Activated naive CD8-positive, alpha-beta T cell (primary cell): ENCODE measurements around the gene CHI3L1.

ENCODE experiments used
- H3K27ac Mint-ChIP-seq: one replicate; pipeline ENCODE4 v1.8.0; 2021; ENCODE audit warnings: mixed read lengths
- H3K27me3 Mint-ChIP-seq: one replicate; pipeline ENCODE4 v1.8.0; 2021; ENCODE audit warnings: mixed read lengths
- H3K36me3 Mint-ChIP-seq: one replicate; pipeline ENCODE4 v1.8.0; 2021; ENCODE audit warnings: mixed read lengths
- H3K4me1 Mint-ChIP-seq: one replicate; pipeline ENCODE4 v1.8.0; 2021; ENCODE audit warnings: low read depth, mixed read lengths
- H3K4me3 Mint-ChIP-seq: one replicate; pipeline ENCODE4 v1.8.0; 2021; ENCODE audit warnings: mild to moderate bottlenecking, mixed read lengths
- H3K9me3 Mint-ChIP-seq: one replicate; pipeline ENCODE4 v1.8.0; 2021; ENCODE audit warnings: low read depth, mixed read lengths

Gene CHI3L1

DNA sequence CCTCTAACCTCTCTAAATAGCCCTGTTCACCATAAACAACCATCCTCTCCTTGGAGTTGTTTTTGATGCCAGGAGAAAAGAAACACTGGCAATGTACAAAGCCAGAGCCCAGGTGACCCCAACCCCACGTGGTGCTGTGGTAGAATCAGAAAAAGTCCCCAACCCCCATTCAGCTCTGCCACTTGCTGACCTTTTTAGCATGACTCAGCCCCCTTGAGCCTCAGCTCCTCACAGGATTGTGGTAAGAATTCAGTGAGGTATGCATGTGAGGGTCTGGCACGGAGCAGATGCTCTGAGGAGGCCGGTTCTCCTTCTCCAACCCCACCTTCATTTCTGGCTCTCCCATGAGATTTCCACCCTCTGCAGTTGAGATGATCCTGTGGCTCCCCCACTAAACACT lies 11.1 kb upstream of the CHI3L1 start:
- H3K27me3 Mint-ChIP-seq: peaks cover 6% of the 10 kb centered on the region
- no peak overlapping the region for H3K27ac Mint-ChIP-seq
- H3K36me3 Mint-ChIP-seq: no peaks in the 10 kb centered on the region
- H3K4me1 Mint-ChIP-seq: no peaks in the 10 kb centered on the region
- no peak overlapping the region for H3K4me3 Mint-ChIP-seq
- H3K9me3 Mint-ChIP-seq: no peaks in the 10 kb centered on the region

- no peaks in the 10 kb centered on the region for H3K36me3 Mint-ChIP-seq
- peaks cover 6% of the 10 kb centered on the region for H3K27me3 Mint-ChIP-seq
- H3K4me1 Mint-ChIP-seq: no peaks in the 10 kb centered on the region
- no peak overlapping the region for H3K4me3 Mint-ChIP-seq
- H3K9me3 Mint-ChIP-seq: no peaks in the 10 kb centered on the region
- no peak overlapping the region for H3K27ac Mint-ChIP-seq
These were observed 9.9 kb upstream of the CHI3L1 start for GRCh38 chr1:203196371-203196770.

- Mint-ChIP-seq H3K27ac (no peak overlapping the region), H3K36me3 (no peaks in the 10 kb centered on the region), H3K4me1 (peaks cover 3% of the 10 kb centered on the region), H3K9me3 (no peaks in the 10 kb centered on the region), H3K4me3 (no peak overlapping the region), H3K27me3 (no peaks in the 10 kb centered on the region)
These were observed 4.4 kb upstream of the CHI3L1 start for GRCh38 chr1:203190949-203191348.

DNA sequence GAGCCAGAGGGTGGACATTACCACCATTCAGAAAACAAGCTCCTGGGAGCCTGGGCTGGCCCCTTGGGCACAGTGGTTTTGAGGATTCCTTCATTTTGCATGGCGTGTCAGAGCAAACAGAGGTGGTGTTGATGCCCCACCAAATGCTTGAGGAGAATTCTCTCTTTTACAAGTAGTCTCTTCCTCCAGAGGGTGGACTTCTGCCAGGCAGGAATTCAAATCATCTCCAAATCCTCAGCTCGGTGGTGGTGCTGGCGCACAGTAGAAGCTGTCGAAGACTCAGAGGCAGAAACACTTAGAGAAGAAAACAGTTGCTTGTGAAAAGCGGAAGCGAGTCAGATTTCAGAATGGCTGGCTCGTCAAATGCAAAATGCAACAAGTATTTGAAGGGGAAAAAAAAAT lies 3.4 kb upstream of the CHI3L1 start:
- Mint-ChIP-seq H3K36me3 (no peaks in the 10 kb centered on the region), H3K4me1 (peaks cover 3% of the 10 kb centered on the region), H3K27ac (no peak overlapping the region), H3K4me3 (no peak overlapping the region), H3K9me3 (no peaks in the 10 kb centered on the region), H3K27me3 (no peaks in the 10 kb centered on the region)

- Mint-ChIP-seq H3K9me3 (no peaks in the 10 kb centered on the region), H3K4me1 (peaks cover 3% of the 10 kb centered on the region), H3K27ac (no peak overlapping the region), H3K4me3 (no peak overlapping the region), H3K36me3 (no peaks in the 10 kb centered on the region), H3K27me3 (no peaks in the 10 kb centered on the region)
These were observed 2.3 kb upstream of the CHI3L1 start for GRCh38 chr1:203188686-203189232.

- Mint-ChIP-seq H3K4me1 (peaks cover 3% of the 10 kb centered on the region), H3K9me3 (no peaks in the 10 kb centered on the region), H3K27ac (no peak overlapping the region), H3K4me3 (no peak overlapping the region), H3K27me3 (no peaks in the 10 kb centered on the region), H3K36me3 (no peaks in the 10 kb centered on the region)
These were observed 1.3 kb upstream of the CHI3L1 start for GRCh38 chr1:203187689-203188264.

- Mint-ChIP-seq H3K4me3 (no peak overlapping the region), H3K27ac (no peak overlapping the region), H3K27me3 (no peaks in the 10 kb centered on the region), H3K4me1 (peaks cover 3% of the 10 kb centered on the region), H3K36me3 (no peaks in the 10 kb centered on the region), H3K9me3 (no peaks in the 10 kb centered on the region)
These were observed 791 bp upstream of the CHI3L1 start for GRCh38 chr1:203187304-203187685.

- Mint-ChIP-seq H3K27me3 (no peaks in the 10 kb centered on the region), H3K36me3 (no peaks in the 10 kb centered on the region), H3K27ac (no peak overlapping the region), H3K9me3 (no peaks in the 10 kb centered on the region), H3K4me1 (peaks cover 3% of the 10 kb centered on the region), H3K4me3 (no peak overlapping the region)
These were observed 436 bp downstream of the CHI3L1 start for GRCh38 chr1:203186091-203186445.

DNA sequence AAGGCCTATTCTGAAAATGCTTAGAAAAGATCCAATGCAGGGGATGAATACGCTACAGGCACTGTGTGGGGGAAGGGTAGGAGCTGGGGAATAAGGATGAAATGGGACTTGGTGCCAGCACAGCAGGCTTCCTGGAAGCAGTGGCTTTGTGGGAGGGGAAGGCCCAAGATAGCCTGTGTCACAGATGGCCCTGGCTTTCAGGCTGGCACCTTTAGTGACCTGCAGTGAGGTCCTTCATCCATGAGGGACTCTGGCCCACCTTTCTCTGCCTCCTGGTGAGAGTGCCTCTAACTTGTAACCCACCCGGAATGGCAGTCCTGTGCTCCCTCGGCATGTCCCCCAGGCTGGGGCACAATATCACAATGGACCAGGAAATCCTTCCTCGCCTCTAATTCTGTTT lies 919 bp downstream of the CHI3L1 start:
- H3K4me1 Mint-ChIP-seq: peaks cover 3% of the 10 kb centered on the region
- H3K4me3 Mint-ChIP-seq: no peak overlapping the region
- H3K9me3 Mint-ChIP-seq: no peaks in the 10 kb centered on the region
- no peak overlapping the region for H3K27ac Mint-ChIP-seq
- H3K27me3 Mint-ChIP-seq: no peaks in the 10 kb centered on the region
- H3K36me3 Mint-ChIP-seq: no peaks in the 10 kb centered on the region

DNA sequence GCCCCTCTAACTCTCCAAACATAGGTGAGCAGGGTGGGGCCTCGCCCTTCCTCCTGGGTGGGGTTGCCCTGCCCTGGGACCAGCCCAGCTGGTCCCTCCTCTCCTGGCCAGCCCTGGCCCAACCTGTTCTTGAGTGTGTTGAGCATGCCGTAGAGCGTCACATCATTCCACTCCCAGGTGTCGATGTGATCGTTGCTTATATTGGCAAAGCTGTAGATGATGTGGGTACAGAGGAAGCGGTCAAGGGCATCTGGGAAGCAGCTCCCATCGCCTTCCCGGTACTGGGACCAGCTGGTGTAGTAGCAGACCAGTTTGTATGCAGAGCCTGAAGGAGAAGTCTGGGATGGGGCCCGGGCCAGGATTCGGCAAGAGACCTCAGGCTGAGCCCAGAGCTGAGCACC lies 1.4 kb downstream of the CHI3L1 start:
- no peaks in the 10 kb centered on the region for H3K9me3 Mint-ChIP-seq
- no peak overlapping the region for H3K4me3 Mint-ChIP-seq
- peaks cover 3% of the 10 kb centered on the region for H3K4me1 Mint-ChIP-seq
- no peak overlapping the region for H3K27ac Mint-ChIP-seq
- H3K27me3 Mint-ChIP-seq: no peaks in the 10 kb centered on the region
- no peaks in the 10 kb centered on the region for H3K36me3 Mint-ChIP-seq

DNA sequence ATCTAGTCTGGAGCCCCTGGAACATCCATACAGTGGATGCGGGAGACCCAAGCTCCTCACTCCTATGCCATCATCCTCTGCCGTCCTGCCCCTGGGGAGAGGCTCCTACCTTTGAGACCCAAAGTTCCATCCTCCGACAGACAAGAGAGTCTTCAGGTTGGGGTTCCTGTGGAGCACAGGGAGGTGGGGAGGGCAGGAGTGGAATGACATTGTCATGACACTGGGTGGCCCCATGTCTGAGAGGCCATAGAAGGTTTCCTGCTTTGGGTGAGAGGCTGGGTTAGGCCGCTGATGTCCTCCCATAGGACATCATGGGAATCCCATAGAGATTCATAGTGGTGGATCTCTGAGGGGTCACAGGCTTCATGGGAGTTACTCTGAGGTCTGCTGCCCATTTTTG lies 2.0 kb downstream of the CHI3L1 start:
- Mint-ChIP-seq H3K27me3 (no peaks in the 10 kb centered on the region), H3K4me1 (peaks cover 3% of the 10 kb centered on the region), H3K27ac (no peak overlapping the region), H3K9me3 (no peaks in the 10 kb centered on the region), H3K36me3 (no peaks in the 10 kb centered on the region), H3K4me3 (no peak overlapping the region)

- Mint-ChIP-seq H3K27me3 (no peaks in the 10 kb centered on the region), H3K27ac (no peak overlapping the region), H3K4me1 (peaks cover 3% of the 10 kb centered on the region), H3K4me3 (no peak overlapping the region), H3K9me3 (no peaks in the 10 kb centered on the region), H3K36me3 (no peaks in the 10 kb centered on the region)
These were observed 2.7 kb downstream of the CHI3L1 start for GRCh38 chr1:203183828-203184227.

DNA sequence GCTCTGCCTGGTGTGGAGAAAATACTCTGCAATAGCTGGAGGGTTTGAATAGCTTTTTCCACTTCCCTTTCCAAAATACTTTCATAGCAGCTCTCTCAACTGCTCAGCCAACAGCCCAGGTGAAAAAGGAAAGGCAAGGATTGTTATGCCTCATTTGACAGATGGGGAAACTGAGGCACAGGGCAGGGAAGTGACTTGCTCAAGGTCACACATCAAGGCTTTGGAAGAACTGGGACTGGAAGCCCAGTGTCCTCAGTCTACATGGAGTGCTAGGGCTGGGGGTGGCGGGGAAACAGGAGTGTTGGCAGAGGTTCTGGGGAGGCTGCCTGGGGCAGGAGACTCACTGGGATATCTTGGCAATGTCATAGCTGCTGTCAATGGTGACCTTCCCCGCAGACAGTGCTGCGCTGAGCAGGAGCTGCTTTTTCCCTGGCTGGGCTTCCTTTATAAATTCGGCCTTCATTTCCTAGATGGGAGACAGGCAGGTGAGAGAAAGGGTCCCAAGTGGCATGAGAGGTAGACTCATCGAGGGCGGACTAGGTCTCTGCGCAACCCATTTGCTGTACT lies 4.0 kb downstream of the CHI3L1 start:
- H3K36me3 Mint-ChIP-seq: no peaks in the 10 kb centered on the region
- no peaks in the 10 kb centered on the region for H3K27me3 Mint-ChIP-seq
- H3K4me3 Mint-ChIP-seq: no peak overlapping the region

DNA sequence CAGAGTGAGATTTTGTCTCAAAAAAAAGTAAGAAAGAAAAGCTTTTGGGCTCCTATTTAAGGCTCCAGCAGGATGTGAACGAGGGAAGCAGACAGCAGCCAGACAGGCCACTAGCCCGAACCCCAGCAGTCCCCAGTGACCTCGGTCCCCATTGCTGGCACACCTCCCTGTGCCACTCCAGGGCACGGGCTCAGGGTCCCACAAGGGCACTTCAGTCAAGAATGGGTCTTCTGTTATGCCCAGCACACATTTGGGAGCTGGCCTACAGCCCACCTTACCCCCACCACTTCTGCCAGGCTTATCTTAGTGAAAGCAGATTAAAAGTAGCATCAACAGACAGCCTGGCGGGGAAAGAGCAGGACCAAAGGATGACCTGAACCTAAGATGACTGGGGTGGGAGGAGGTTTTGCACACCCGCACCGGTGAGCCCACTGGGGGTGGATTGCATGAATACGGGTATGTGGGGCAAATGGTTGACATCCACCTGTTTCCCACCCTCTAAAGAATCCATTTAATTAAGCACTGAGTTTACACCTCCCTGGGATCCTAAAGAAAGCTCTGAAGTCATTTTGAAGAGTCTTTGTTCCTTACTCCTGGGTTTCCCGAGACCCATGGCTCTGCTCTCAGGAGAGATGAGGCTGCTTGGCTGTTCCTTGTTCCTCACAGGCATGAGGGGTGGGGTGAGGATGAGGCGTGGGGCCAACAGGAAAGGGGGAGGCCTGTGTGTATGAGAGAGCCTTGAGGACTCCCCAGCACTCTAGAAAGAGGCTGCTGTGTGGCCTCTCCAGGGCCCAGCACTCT lies 4.7 kb downstream of the CHI3L1 start:
- Mint-ChIP-seq H3K27me3 (no peaks in the 10 kb centered on the region), H3K4me1 (peaks cover 3% of the 10 kb centered on the region), H3K27ac (no peak overlapping the region), H3K9me3 (no peaks in the 10 kb centered on the region), H3K36me3 (no peaks in the 10 kb centered on the region), H3K4me3 (no peak overlapping the region)

More for the DNA sequence above, 4.0 kb downstream of the CHI3L1 start:
- H3K4me1 Mint-ChIP-seq: peaks cover 3% of the 10 kb centered on the region
- no peaks in the 10 kb centered on the region for H3K9me3 Mint-ChIP-seq
- H3K27ac Mint-ChIP-seq: no peak overlapping the region

DNA sequence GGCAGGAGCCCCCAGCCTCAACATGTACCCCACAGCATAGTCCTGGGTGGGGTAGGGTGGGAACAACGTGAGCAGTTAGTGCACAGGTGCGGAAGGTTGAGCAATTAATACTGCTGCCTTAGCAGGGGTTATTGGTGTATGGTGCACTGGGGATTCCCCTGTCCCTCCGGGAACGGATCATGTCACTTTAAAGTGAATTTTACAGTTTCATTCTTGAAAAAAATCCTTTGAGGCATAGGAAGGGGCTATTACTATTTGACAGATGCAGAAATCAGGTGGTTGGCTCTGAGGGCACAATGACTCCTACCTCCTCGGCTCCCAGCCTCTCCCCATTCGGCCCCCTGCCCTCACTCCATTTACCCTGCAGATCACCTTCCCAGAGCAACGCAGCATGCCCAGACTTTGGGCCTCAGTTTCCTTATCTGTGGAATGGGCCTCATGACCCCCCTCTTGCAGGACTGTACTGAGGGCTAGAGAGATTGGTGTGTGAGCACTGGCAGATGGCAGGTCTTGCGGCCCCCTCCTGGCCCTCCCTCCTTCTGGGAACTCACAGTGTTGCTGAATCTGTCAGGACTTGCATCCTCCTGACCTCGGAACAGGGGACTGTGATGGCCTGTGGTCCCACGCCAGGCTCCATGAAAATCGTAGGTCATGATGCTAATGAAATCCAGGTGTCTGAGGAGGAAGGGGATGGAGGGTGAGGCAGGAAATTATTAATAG lies 5.7 kb downstream of the CHI3L1 start:
- H3K4me3 Mint-ChIP-seq: no peak overlapping the region
- no peaks in the 10 kb centered on the region for H3K4me1 Mint-ChIP-seq
- no peaks in the 10 kb centered on the region for H3K9me3 Mint-ChIP-seq
- no peaks in the 10 kb centered on the region for H3K27me3 Mint-ChIP-seq
- no peak overlapping the region for H3K27ac Mint-ChIP-seq
- no peaks in the 10 kb centered on the region for H3K36me3 Mint-ChIP-seq
